OCI-LY3 (cell line): Measurements from ENCODE around the gene GC.
A peak's percentile ranks its signal among the peaks of the same experiment; 100 is the strongest.

ENCODE experiments used
- H2AFZ ChIP-seq: fragments of 200-600, 300-600 bp; shearing (Covaris generic); 2 replicates; pipeline ENCODE4 v1.6.0; 2014; ENCODE audit warnings: antibody characterized with exemption, low read depth, low read length
- H3K27ac ChIP-seq: fragments of 200-600, 300-600 bp; sonication (generic); 2 replicates; pipeline ENCODE4 v1.5.1; 2014; ENCODE audit warnings: mild to moderate bottlenecking, low read length, moderate library complexity, mixed read lengths
- H3K27me3 ChIP-seq: fragments of 200-600, 300-600 bp; sonication (generic); 2 replicates; pipeline ENCODE4 v1.6.1; 2014; ENCODE audit warnings: low read depth, low read length, mixed read lengths
- H3K36me3 ChIP-seq: fragments of 200-600, 300-600 bp; sonication (generic); replicated peaks from 2 replicates; pipeline ENCODE3; 2014; ENCODE audit warnings: low read depth, low read length, mixed read lengths
- H3K4me1 ChIP-seq: fragments of 300-600, 200-600 bp; sonication (generic); 2 replicates; pipeline ENCODE4 v1.6.1; 2014; ENCODE audit warnings: low read length, mixed read lengths
- H3K4me2 ChIP-seq: fragments of 200-600, 300-600 bp; sonication (generic); 2 replicates; pipeline ENCODE4 v1.6.1; 2014; ENCODE audit warnings: low read length, mixed read lengths
- H3K4me3 ChIP-seq: fragments of 300-600, 200-600 bp; sonication (generic); 2 replicates; pipeline ENCODE4 v1.5.1; 2014; ENCODE audit warnings: antibody characterized with exemption, mild to moderate bottlenecking, low read length, moderate library complexity
- H3K79me2 ChIP-seq: fragments of 300-600, 200-600 bp; shearing (Covaris generic); 2 replicates; pipeline ENCODE4 v1.6.1; 2014; ENCODE audit warnings: mild to moderate bottlenecking, low read length, mixed read lengths
- H3K9ac ChIP-seq: fragments of 300-600, 200-600 bp; shearing (Covaris generic); 2 replicates; pipeline ENCODE4 v1.6.0; 2014; ENCODE audit warnings: mild to moderate bottlenecking, low read length, moderate library complexity
- H3K9me3 ChIP-seq: fragments of 200-600, 300-600 bp; shearing (Covaris generic); 2 replicates; pipeline ENCODE4 v1.6.1; 2014; ENCODE audit warnings: low read length, mixed read lengths; ENCODE audit not compliant: insufficient read depth
- H4K20me1 ChIP-seq: fragments of 200-600, 300-600 bp; sonication (generic); 2 replicates; pipeline ENCODE4 v1.6.1; 2016; ENCODE audit warnings: low read length, mixed read lengths; ENCODE audit not compliant: insufficient read depth
- EZH2phosphoT487 ChIP-seq: fragments of 200-600 bp; shearing (Covaris generic); IDR thresholded peaks from 2 replicates; pipeline ENCODE4 v1.6.1; 2018; ENCODE audit warnings: antibody characterized with exemption, mixed run types, low read depth
- TF ChIP-seq, protein P1 (sequence below): fragments of 200-600, 300-600 bp; sonication (generic); IDR thresholded peaks from 2 replicates; pipeline ENCODE4 v1.5.1; 2014; ENCODE audit warnings: antibody characterized with exemption, low read length, low read depth

GC gene

DNA sequence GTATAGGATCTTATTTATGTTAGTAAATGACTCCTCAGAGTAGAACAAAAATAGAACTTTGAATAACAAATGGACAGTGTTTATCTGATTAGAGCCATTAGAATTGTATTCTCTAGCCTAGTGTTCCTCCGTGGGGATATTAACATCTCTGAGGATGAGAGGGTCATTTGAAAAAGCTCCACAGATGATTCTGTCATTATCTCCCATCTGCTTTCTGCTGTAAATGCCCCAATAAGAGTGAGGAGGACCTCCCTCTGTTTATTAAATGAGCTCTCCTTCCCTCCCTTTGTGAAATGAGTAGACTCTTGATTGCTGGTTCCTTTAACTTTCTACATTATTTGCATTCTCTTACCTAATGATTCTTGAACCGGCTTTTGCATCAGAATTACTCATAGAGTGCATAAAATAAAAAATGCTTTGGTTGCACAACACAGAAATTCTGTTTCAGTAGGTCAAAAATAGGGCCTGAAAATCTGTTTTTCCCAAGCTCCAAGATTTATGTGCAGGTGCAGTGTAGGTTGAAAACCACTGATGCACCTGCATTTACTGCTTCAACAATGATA lies 18.0 kb downstream of the GC start:
- no peaks in the 10 kb centered on the region for H3K9me3 ChIP-seq
- no peak overlapping the region for H3K9ac ChIP-seq
- H3K4me3 ChIP-seq, result no peak overlapping the region
- H3K36me3 ChIP-seq, result no peaks in the 10 kb centered on the region
- H4K20me1 ChIP-seq, result no peaks in the 10 kb centered on the region
- TF ChIP-seq, protein P1, sequence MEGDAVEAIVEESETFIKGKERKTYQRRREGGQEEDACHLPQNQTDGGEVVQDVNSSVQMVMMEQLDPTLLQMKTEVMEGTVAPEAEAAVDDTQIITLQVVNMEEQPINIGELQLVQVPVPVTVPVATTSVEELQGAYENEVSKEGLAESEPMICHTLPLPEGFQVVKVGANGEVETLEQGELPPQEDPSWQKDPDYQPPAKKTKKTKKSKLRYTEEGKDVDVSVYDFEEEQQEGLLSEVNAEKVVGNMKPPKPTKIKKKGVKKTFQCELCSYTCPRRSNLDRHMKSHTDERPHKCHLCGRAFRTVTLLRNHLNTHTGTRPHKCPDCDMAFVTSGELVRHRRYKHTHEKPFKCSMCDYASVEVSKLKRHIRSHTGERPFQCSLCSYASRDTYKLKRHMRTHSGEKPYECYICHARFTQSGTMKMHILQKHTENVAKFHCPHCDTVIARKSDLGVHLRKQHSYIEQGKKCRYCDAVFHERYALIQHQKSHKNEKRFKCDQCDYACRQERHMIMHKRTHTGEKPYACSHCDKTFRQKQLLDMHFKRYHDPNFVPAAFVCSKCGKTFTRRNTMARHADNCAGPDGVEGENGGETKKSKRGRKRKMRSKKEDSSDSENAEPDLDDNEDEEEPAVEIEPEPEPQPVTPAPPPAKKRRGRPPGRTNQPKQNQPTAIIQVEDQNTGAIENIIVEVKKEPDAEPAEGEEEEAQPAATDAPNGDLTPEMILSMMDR, result no peak
- TF ChIP-seq EZH2phosphoT487, result no peak
- H3K4me2 ChIP-seq, result peak overlapping the region; percentile 6; the same call in 1 of the 2 replicates
- no peaks in the 10 kb centered on the region for H3K79me2 ChIP-seq
- no peak overlapping the region for H3K27ac ChIP-seq
- no peaks in the 10 kb centered on the region for H3K27me3 ChIP-seq
- peaks cover 11% of the 10 kb centered on the region for H3K4me1 ChIP-seq
- H2AFZ ChIP-seq, result no peak overlapping the region

GRCh38 chr4:71765350-71765749 lies 18.5 kb downstream of the GC start:
- Histone ChIP-seq H3K4me2 (no peak overlapping the region), H3K79me2 (no peaks in the 10 kb centered on the region), H3K4me3 (no peak overlapping the region), H4K20me1 (no peaks in the 10 kb centered on the region), H3K27ac (no peak overlapping the region), H3K9me3 (no peaks in the 10 kb centered on the region), H2AFZ (no peak overlapping the region), H3K9ac (no peak overlapping the region), H3K4me1 (peaks cover 8% of the 10 kb centered on the region), H3K27me3 (no peaks in the 10 kb centered on the region), H3K36me3 (no peaks in the 10 kb centered on the region)
- TF ChIP-seq, protein P1, result no peak
- TF ChIP-seq EZH2phosphoT487, result no peak

DNA sequence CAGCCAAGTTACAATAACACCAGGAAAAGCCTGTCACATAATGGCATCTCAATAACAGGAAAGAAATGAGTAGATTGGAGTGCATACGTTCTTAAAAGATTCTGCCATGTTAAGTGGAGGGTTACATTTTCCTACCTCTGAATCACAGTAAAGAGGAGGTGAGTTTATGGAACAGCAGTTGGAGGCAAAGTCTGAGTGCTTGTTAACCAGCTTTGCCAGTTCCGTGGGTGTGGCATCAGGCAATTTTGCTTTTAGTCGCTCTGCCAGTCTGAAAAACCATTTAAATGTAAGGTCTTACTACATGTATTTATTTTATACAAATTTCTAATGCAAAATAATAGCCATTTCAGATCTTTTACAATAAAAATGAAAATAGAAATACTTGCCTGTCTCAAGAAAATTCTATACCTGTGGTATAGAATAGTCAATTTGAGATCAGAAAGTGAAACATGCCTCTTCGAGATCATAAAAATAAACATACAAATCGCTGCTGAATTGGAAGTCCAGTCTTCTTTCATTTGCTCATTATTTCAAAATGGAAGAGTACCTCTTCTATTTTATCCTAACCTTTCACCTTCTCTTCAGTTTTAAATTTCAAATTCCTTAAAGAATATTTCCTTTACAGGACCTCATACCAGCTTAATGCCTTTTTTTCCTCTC lies 31.4 kb downstream of the GC start:
- Histone ChIP-seq H3K27ac (no peak overlapping the region), H3K4me3 (peak overlapping the region; percentile 74)

GRCh38 chr4:71749008-71749594 lies 34.8 kb downstream of the GC start:
- Histone ChIP-seq H3K27ac (no peak overlapping the region), H3K9me3 (no peaks in the 10 kb centered on the region), H3K79me2 (no peaks in the 10 kb centered on the region), H3K36me3 (no peaks in the 10 kb centered on the region), H2AFZ (no peak overlapping the region), H3K4me1 (peaks cover 11% of the 10 kb centered on the region), H3K27me3 (no peaks in the 10 kb centered on the region), H3K4me2 (no peak overlapping the region), H3K4me3 (no peak overlapping the region), H4K20me1 (no peaks in the 10 kb centered on the region), H3K9ac (no peak overlapping the region)
- no peak for TF ChIP-seq EZH2phosphoT487
- TF ChIP-seq, protein P1, result no peak

More for the DNA sequence above, 31.4 kb downstream of the GC start:
- Histone ChIP-seq H3K79me2 (no peaks in the 10 kb centered on the region), H4K20me1 (no peaks in the 10 kb centered on the region), H3K9me3 (no peaks in the 10 kb centered on the region), H3K4me1 (peaks cover 11% of the 10 kb centered on the region), H3K36me3 (no peaks in the 10 kb centered on the region), H3K9ac (peak overlapping the region; percentile 26), H3K4me2 (peak overlapping the region; percentile 93), H2AFZ (peak overlapping the region; percentile 96), H3K27me3 (no peaks in the 10 kb centered on the region)
- TF ChIP-seq, protein P1, result no peak
- TF ChIP-seq EZH2phosphoT487, result no peak
